GM21717 (cell line): ENCODE results near the gene ARSI.

Source experiments
- ATAC-seq: cut with Tn5 transposase; IDR thresholded peaks from one replicate; pipeline ENCODE4 v1.9.1; 2021; ENCODE audit warnings: mild to moderate bottlenecking, moderate library complexity; ENCODE audit not compliant: unreplicated experiment

ARSI gene

GRCh38 chr5:150327139-150327538, 24.4 kb upstream of the ARSI start:
- no peak for ATAC-seq

DNA sequence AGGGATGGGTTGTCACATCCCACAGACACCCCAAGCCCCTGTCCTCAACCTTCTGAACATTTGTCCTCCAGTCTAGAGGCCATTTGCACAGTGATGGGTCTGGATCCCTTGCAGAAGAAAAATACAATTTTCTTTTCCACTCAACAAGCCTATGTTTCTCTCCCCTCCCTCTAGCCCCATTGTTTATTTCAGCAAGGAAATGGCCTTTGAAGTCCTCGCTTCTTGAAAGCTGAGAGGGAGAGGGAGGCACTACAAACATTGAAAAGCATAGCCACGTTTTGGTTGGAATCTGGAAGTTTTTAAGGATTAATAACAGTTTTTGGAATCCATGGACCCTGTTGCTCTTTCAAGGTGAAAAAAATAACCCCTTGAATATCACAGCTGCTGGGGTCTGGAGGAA, 24.0 kb upstream of the ARSI start:
- ATAC-seq = no peak

GRCh38 chr5:150325426-150325825, 22.7 kb upstream of the ARSI start:
- ATAC-seq = no peak

DNA sequence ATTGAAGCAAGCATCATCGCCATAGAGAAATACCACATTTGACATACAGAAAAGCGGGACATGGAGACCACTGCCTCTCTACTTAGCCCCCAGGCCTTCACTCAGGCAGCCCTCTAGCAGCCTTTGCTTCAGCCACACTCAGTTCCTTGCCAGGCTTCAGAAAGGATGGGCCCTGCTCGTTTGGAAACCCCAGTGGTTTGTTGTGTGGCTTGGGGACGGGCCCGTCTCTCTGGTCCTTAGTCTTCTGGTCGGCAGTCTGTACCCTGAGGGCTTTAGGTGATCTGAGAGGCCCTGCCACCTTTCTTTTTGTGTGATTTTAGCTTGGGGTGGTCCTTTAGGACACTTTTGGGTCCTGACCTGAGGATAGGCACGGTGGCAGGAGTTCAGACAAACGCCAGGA, 21.1 kb upstream of the ARSI start:
- no peak for ATAC-seq

DNA sequence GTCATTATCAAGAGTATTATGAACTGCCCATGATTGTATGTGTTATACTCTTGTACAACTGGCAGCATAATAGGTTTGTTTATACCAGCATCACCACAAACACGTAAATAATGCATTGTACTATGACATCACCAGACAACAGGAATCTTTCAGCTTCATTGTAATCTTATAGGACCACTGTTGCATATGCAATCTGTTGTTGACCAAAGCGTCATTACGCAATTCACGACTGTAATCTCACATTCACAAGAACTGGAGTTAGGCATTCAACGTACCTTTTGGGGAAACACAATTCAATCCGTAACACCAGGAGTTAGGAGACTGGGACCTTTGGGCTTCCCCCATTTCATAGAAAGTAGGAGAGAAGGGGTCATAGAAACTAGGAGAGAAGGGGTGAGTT, 20.4 kb upstream of the ARSI start:
- no peak for ATAC-seq

- no peak for ATAC-seq
Observed at GRCh38 chr5:150322202-150322601, 19.5 kb upstream of the ARSI start.

DNA sequence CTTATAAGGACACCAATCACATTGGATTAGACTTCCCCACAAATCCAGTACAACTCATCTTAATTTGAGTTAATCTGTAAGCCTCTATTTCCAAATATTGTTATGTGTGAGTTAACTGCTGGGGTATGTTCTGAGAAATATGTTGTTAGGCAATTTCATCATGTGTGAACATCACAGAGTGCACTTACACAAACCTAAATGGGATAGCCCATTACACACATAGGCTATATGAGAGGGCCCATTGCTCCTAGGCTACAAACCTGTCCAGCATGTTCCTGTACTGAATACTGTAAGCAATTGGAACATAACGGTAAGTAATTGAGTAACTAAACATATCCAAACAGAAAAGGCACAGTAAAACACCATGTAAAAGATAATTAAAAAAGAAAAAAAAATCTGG, 19.1 kb upstream of the ARSI start:
- no peak for ATAC-seq

GRCh38 chr5:150321211-150321610, 18.5 kb upstream of the ARSI start:
- no peak for ATAC-seq

- no peak for ATAC-seq
Observed at GRCh38 chr5:150320044-150320613, 17.4 kb upstream of the ARSI start.

DNA sequence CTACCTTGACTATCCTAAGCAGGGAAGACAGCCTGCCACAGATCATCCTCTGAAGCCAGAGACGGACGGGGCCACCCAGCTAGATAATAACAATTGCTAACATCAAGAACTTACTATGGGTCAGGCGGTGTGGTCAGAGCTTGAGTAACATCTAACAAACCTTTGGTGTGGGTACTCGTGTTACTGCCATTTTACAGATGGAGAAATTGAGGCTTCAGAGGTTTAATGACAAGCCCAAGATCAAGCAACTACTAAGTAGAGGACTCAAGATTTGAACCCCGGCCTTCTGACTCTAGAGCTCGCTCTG, 16.7 kb upstream of the ARSI start:
- ATAC-seq = no peak

GRCh38 chr5:150318613-150319483, 16.1 kb upstream of the ARSI start:
- no peak for ATAC-seq

DNA sequence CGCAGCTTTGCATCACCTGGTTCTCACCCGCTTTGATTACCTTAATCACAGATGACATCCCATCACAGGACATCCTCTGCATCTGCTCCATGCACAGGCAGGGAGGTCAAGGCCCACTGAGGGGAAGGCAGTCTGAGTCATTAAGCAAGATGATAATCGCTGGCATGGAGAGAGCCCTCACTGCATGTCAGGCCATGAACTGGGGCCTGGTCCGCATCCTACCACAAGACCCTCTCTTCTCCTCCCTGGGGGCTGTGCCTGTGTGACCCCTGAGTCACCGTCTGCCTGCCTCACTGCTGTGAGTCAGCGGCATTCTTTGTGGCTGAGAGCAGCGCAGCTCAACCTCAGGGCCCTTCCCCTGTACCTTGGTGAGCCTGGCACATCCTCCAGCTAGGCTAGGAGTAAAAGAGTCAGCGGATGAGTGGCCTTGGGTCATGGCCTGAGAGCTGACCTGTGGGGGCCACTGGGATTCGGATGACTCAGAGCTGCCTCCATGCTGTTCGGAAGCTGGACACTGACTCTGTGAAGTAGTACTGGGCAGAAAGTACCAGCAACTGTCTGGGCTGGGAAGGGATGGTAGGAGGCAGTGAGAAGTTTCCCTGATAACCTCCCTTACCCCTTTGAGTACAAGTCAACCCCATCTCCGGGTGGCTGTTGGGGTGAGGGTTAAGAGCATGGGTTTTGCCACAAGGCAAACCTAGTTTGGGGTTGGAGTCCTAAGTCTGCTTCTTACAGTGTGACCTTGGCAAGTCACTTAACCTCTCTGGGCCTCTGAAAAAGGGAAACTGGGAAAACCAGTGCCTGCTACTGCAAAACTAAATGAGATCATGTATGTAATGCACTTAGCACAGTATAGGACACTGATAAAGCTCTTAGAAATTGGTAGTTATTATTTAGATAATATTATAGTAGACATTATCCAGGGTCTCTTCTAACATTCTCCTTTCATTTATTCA, 14.6 kb upstream of the ARSI start:
- ATAC-seq = no peak

- ATAC-seq = no peak
Observed at GRCh38 chr5:150316320-150316719, 13.6 kb upstream of the ARSI start.

GRCh38 chr5:150315245-150315644, 12.5 kb upstream of the ARSI start:
- no peak for ATAC-seq

DNA sequence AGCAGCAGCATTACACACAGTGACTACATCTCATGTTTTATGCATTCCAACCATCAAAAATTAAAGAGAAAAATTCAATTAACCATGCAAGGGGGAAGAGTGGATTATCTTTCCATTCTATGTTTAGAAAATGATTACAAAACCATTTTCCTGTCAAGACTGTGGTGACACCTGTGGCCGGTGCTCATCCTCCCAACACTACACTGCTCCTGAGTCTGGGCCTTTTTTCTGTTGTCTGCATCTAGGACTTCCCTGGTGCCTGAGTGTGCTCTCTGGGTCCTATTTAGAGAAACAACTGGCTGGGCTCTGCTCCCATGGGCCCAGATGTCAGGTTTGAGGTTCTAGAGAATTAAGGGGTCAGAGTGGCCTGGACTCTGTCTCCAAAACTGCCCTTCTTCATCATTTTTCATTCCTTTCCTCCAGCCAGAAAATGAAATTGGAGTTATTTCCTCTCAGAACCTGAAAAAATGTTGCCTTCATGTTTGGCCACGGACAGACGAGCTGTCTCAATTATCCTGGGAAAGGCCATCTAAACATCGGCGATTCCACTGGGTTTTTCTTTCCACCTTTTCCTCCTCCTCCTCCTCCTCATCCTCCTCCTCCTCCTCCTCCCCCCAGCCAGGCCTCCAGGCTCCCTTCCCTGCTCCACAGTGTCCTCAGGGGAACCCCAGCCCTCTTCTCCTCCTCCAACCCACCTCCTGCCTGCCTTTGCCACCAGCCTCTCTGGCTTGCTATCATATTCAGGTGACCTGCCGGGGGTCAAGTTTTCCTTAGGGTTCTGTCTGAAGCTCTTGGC, 11.4 kb upstream of the ARSI start:
- ATAC-seq = no peak

DNA sequence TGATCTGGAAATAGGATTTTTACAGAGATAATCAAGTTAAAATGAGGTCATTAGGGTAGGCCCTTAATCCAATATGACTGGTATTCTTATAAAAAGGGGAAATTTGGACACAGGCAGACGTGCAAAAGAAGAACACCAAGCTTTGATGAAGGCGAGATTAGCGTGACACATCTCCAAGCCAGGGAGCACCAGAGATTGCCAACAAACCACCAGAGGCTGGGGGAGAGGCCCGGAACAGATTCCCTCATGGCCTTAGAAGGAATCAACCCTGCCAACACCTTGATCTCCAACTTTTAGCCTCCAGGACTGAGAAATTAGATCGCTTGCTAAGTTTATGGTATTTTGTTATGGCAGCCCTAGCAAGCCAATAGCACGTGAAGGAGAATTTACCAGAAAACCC, 10.8 kb upstream of the ARSI start:
- ATAC-seq = no peak

DNA sequence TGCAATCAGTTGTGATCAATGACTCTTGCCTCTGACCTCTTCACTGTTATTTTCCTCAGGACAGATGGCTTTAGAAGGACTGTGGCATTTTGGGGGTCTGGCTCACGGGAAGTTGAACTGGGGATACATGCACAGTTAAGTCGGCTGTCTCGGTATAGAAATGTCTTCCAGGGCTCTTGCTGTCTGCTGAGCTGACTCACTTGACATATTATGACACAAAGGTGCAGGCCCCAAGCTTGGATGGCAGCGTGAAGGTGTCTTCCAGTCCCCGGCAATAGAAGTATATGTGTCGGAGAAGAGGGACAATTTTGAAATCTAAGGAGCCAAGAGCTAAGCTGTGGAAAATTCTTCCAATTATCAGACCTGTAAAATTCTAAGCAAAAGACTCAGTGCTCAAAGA, 9.8 kb upstream of the ARSI start:
- ATAC-seq = no peak

- no peak for ATAC-seq
Observed at GRCh38 chr5:150311015-150311692, 8.4 kb upstream of the ARSI start.

DNA sequence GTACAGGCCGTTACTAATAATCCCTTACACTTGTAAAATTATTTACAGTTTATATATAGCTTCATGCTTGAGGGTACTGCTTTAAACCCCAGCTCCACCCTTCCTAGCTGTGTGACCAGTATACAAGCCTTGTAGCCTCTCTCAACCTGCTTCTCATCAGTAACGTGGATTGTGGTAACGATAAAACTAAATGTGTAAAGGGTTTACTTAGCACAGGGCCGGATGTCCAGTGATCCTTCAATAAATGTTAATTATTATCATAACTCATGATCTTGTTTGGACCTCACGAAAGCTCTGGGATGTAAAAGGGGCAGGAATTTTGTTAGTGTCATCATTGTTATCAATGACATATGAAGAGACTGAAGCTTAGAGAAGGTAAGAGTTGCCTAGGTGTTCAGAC, 7.5 kb upstream of the ARSI start:
- ATAC-seq = no peak

DNA sequence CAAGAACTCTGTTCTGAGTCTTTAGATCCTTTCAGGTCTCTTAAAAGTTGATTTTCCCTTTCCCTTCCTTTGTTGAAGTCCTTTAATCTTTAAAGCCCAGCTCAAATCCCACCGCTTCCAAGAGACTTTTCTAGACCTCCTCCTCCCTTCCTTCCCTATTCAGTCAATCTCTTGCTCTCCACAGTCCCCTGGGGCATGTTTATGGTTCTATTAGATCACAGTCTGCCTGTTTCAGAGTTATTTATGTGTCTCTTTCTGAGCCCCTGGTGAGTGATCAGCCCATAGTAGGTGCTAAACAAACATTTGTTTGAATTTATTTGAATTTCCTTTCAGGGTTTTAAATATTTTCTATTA, 7.2 kb upstream of the ARSI start:
- no peak for ATAC-seq
